HG02885 (cell line): Measurements from ENCODE around the gene PLCH1.
"Not testable (repeated sequence)": the region's sequence is repeated elsewhere in the genome, so short reads cannot be mapped to it uniquely, and the experiment has no call there.

Experiments used
- ATAC-seq: cut with Tn5 transposase; IDR thresholded peaks from one replicate; pipeline ENCODE4 v1.9.1; 2021; ENCODE audit warnings: mild to moderate bottlenecking; ENCODE audit not compliant: unreplicated experiment, poor library complexity

PLCH1 gene

DNA sequence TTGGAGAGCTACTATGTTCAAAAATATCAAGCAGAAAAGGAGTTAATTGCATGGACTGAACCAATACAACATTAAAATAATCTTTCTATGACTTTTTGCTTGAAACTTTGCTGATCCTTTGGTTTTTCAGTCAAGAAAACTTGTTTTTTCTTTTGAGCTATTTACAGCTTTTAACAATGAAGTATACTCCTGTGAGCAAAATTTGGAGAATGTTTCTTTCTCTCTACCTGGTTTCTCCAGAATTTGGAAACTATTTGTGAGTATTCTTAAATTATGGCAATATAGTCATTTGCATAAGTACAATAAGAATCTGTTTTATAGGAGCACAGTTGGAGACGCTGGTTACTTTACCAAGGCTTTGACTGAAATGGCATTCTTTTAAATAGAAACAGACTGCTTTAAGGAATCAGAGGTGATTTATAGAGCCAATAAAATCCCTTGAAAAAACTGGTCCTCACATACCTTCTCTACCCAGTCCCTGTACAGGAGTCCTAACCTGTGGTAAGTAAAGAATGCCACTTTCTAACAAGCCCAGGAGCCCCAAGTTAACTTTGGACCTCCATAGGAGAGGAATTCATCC lies 127.4 kb downstream of the PLCH1 start:
- no peak for ATAC-seq

GRCh38 chr3:155615141-155615540 lies 129.7 kb downstream of the PLCH1 start:
- not testable (repeated sequence) for ATAC-seq

- ATAC-seq, result not testable (repeated sequence)
These were observed 130.5 kb downstream of the PLCH1 start for GRCh38 chr3:155614410-155614809.

GRCh38 chr3:155611456-155611855 lies 133.4 kb downstream of the PLCH1 start:
- no peak for ATAC-seq

DNA sequence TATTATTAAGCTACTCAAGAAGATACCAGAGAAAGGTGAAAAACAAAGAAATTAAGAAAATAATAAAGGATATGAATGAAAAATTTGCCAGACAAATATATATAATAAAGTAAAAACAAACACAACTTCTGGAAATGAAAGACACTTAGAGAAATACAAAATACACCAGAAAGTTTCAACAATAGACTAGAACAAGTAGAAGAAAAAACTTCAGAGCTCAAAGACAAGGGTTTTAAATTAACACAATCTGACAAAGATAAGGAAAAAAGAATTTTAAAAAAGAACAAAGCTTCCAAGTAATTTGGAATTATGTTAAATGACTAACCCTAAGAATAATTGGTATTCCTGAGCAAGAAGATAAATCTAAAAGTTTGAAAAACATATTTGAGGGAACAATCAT lies 135.3 kb downstream of the PLCH1 start:
- ATAC-seq, result no peak

DNA sequence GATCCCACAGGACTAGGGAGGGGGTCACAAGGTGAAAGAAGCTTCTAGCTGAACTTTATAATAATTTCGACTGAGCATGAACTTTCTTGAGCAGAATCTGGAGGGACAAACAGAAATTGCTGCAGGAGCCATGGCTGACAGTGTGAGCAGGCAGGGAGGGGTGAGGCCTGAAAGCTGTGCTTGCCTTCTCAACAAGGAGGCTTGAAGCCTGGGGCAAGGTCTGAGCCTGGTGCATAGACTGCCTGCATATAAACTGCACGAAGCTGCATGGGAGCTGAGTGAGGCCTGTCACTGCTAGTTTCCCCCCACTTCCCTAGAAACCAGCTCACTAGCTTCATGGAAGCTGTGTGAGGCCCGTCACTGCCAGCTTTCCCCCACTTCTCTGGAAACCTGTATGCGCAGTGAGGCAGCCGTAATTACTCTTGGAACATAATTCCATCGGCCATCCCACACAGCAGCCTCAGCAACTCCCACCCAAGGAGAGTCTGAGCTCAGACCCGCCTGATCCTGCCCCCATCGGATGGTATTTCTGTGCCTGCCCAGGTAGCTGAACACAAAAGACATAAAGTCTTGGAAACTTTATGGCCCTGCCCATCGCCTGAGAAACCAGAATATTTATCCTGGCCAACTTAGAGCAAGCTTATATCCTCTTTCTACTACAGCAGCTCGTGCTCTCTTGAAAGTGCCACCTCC lies 136.5 kb downstream of the PLCH1 start:
- no peak for ATAC-seq

DNA sequence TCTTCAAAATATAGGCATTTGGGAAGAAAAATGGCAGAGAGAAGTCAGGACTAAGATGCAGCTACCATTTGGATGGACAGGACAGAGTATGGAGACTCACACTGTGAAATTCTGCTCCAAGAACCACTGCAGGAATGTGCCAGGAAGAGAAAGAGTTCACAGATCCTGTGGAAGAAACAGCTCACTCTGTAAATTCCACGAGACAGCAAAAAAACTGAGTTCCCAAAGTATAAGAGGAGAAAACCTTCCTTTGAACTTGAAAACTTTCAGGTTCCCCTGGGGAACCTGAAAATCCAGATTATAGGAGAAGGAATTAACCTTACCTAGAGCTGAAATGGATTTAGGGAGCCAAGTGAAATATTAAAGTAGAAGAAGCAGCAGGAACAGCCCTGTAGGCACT lies 137.1 kb downstream of the PLCH1 start:
- ATAC-seq, result no peak

GRCh38 chr3:155605571-155605970 lies 139.3 kb downstream of the PLCH1 start:
- ATAC-seq, result no peak

DNA sequence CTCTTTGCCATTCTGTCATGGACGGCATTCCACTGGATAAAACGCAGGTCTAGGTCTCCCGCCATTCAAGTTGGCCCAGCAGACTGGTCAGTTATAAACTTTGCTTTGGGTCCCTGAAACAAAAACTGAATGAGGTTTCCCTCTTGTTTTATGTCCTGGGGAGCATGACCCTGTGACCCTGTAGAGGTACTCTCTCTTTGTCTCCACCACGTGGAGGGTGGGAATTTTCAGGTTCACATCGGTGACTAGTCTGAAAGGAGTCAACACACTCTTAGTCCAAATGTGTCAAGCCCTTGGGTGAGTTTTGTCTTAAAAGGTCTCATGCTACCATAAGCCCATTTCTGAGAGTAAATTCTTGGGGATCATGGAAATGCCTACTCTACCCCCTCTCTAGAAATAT lies 139.9 kb downstream of the PLCH1 start:
- ATAC-seq, result no peak

GRCh38 chr3:155604126-155604525 lies 140.7 kb downstream of the PLCH1 start:
- no peak for ATAC-seq

DNA sequence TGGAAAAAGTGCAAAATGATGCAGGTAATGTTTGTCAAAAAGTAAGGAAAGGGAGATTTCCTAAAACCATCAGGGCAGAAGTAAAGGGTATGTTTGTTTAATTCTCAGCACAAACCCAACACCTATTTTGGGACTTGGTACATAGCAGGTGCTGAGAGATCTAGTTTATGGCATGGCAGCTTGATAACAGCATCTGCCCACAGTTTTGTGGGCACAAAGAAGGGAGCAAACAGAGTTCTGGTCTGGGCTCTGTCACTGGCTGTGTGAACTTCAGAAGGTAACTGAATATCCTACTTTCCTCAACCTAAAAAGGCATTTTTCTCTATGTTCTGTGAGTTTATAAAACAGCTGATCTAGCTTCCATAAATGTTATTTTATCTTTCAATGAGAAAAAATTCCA lies 141.6 kb downstream of the PLCH1 start:
- no peak for ATAC-seq

GRCh38 chr3:155602307-155602706 lies 142.6 kb downstream of the PLCH1 start:
- ATAC-seq, result no peak

- no peak for ATAC-seq
These were observed 146.2 kb downstream of the PLCH1 start for GRCh38 chr3:155598671-155599070.

GRCh38 chr3:155596615-155597014 lies 148.3 kb downstream of the PLCH1 start:
- no peak for ATAC-seq

GRCh38 chr3:155595371-155595770 lies 149.5 kb downstream of the PLCH1 start:
- ATAC-seq, result no peak

DNA sequence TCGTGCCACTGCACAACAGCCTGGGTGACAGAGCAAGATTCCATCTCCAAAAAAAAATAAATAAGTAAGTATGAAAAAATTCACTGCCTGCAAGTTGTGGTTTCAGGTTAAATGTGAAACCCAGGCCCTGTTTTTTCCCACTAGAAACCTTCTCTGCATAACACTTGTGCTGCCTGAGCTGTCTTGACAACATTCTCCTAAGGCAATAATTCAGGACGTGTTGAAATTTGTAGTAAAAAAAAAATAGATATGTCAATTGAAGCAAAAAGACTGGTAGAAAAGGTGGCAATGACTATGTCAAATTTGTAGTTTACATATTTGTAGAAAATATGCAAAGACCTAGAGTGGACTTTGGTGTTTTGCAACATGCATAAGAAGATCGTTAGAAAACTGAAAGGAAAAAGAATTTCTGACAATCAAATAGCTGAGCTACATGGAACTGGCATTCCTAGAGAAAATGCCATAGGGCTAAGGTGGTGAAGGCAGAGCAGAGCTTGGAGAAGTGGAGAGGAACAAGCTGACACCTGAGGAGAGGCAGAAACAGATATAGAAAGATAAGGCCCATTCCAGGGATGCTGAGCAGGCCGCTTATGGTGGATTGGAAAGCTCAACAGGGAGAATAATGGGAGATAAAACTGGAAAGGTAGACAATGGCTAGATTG lies 150.2 kb downstream of the PLCH1 start:
- ATAC-seq, result no peak

DNA sequence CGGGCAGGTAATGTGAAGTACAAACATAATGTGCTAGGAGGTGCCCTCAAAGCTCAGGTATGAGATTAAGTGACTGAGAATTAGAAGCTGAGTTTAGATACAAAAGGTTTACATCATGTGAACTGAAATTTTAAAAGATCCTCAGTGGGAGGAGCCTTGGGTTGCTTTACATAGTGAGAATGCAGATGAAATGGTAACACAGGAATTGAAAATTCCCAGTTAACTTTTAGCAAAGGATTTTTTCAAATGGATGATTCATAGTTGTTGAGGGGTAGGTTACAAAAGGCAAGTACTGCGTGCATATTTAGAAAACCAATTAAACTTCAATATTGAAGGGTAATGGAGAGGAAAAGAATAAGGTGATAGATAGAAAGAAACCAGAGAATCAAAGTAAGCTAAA lies 157.3 kb downstream of the PLCH1 start:
- ATAC-seq, result no peak

DNA sequence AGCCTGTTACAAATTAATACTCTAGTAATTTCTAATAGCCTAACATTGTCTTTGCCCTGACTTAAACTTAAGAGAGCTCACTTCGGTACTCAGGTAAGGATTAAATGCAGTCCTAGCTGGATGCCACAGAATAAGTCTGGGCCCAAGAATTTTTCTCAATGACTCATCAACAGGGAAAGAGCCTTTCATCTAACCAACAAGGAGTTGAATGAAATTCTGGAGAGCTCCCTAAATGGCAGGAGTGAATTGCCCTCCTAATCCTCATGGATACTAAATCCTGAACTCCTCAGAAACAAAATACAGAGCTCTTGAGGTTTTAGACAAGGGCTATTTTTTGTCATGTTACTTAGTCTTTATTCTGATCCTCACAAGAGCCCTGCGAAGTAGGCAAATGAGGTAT lies 159.5 kb downstream of the PLCH1 start:
- ATAC-seq, result no peak

DNA sequence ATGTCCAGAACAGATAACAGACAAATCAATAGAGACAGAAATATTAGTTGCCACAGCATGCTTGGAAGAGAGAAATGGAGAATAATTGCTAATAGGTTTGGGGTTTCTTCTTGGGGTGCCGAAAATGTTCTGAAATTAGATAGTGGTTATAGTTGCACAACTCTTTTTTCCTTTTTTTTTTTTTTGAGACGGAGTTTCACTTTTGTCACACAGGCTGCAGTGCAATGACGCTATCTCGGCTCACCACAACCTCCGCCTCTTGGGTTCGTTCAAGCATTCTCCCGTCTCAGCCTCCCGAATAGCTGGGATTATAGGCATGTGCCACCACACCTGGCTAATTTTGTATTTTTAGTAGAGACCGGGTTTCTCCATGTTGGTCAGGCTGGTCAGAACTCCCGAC lies 163.3 kb downstream of the PLCH1 start:
- no peak for ATAC-seq

- no peak for ATAC-seq
These were observed 172.8 kb downstream of the PLCH1 start for GRCh38 chr3:155572085-155572484.

DNA sequence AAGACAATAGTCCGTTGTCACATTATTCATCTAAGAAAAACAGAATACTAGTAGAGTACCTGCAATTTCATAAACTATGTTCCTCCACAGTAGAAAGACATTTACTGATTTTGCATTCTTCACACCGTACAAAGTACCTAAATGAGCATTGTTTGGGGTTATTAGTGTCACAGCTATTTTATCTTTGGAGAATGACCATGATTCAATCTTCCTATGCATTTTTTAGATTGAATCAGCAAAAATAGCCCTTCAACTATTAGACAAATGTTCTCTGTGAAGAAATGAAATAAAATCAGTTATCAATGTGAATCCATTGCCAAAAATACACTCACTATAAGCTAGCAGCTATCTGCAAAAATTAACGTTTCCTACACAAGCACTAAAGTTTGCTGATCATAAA lies 176.6 kb downstream of the PLCH1 start:
- no peak for ATAC-seq

- no peak for ATAC-seq
These were observed 184.3 kb downstream of the PLCH1 start for GRCh38 chr3:155560594-155560993.
